ENCODE results near the gene ANKRD23. TPM values are rescaled to one million over a fixed set of nuclear protein-coding genes. Genes with fewer than 3 reads are reported as not detected.
"Not testable (repeated sequence)": the region's sequence is repeated elsewhere in the genome, so short reads cannot be mapped to it uniquely, and the experiment has no call there.

ANKRD23 gene
- total RNA-seq, 1 donor from 2014 or later, result 4.4 TPM

- ATAC-seq, result peak; percentile 58
- DNase-seq (ENCODE audit: low spot score), result peak; percentile 93
These were observed 24.5 kb downstream of the ANKRD23 start for GRCh38 chr2:96819128-96819875.

GRCh38 chr2:96817882-96818281, 25.9 kb downstream of the ANKRD23 start:
- DNase-seq (ENCODE audit: low spot score), result no peak
- no peak for ATAC-seq

DNA sequence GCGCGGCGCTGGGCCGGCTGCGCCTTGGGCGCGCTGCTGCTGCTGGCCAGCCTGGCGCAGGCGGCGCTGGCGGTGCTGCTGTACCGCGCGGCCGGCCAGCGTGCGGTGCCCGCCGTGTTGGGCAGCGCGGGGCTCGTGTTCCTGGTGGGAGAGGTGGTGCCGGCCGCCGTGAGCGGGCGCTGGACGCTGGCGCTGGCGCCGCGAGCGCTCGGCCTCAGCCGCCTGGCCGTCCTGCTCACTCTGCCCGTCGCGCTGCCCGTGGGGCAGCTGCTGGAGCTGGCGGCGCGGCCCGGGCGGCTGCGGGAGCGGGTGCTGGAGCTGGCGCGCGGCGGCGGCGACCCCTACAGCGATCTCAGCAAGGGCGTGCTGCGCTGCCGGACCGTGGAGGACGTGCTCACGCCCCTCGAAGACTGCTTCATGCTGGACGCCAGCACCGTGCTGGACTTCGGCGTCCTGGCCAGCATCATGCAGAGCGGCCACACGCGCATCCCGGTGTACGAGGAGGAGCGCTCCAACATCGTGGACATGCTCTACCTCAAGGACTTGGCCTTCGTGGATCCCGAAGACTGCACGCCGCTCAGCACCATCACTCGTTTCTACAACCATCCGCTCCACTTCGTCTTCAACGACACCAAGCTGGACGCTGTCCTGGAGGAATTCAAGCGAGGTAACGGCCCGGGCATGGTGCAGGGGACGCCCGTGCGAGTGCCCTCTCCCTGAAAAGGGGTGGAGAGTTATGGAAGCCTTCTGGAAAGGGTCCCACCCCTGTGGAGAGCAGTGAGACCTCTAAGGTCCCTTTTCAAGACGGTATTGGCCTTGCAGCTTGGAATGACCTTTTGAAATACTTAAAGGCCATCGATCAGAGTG, 26.8 kb downstream of the ANKRD23 start:
- ATAC-seq (no peak), DNase-seq (ENCODE audit: low spot score) (no peak)

DNA sequence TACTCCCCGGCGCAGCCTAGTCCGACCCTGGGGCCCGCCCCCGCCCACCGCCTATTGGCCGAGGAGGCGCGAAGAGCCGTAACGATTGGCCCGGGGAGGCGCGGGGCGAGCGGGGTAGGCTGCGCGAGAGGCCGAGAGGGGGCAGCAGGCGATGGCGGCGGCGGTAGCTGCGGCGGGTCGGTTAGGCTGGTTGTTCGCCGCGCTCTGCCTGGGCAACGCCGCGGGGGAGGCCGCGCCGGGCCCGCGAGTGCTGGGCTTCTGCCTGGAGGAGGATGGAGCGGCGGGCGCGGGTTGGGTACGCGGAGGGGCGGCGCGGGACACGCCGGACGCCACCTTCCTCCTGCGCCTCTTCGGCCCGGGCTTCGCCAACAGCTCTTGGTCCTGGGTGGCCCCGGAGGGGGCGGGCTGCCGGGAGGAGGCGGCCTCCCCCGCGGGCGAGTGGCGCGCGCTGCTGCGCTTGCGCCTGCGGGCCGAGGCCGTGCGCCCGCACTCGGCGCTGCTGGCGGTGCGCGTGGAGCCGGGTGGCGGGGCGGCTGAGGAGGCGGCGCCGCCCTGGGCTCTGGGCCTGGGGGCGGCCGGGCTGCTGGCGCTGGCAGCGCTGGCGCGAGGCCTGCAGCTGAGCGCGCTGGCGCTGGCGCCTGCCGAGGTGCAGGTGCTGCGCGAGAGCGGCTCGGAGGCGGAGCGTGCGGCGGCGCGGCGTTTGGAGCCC, 27.5 kb downstream of the ANKRD23 start, which contains the start of gene CNNM3:
CNNM3 (plus strand) TSS at position 142 of the 709 bp plus-strand sequence; CDS start at position 152, 10 bp downstream.
- DNase-seq (ENCODE audit: low spot score) (peak; percentile 99), ATAC-seq (peak; percentile 80)

DNA sequence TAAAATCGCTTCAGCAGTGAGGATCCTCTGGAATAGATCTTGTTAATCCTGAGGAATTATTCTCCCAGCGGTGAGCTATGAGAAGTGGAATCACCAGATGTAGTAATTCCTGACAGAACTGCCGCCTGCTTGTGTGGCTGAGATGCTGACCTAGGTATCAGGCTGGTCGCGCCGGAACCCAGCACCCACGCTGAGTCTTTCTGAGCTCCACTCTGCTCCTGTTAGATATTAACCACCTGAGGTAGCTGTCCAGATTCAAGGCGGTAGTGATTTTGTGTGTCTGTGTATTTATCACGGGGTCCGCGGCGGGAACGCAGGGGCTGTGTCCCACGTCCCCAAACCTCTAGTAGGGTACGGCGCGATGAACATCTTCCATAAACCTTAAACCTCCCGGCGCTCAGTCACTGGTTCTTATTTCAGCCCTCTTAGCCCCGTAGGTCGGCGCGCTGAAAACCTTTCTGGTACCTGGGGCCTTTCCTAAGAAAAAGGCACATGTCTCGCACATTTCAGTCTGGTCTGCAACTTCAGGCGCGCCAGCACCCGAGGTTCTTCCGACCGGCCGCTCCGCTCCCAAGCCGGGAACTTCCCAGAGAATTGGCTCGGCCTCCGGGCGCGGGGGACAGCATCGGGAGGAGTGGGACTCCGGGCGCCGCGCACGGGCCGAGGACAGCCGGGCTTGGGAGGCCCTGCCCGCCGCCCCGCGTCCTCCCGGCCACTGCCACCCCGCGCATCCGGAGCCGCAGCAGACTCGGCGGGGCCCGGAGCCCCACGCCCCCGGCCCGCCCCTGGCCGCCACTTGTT, 28.3 kb downstream of the ANKRD23 start:
- DNase-seq (ENCODE audit: low spot score) (no peak), ATAC-seq (peak; percentile 26)

- ATAC-seq, result no peak
These were observed 30.2 kb downstream of the ANKRD23 start for GRCh38 chr2:96813656-96814055.

DNA sequence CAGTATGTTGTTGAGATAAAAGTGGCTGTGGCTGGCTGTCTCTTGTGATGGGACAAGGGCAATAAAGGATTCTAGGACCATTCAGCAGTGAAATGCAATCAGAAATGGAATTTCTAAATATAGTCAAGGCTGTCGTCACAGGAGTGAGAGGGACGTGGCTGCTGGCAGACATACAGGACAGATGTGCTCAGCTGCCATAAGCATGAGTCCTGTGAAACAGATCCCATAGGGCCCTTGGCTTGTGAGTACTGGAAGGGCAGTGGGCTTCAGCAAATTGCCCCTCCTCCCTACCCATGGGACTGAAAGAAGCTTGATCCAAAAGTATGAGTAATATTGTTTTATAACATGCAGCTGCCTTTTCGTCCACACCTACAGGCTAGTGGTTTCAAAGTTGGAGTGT, 31.9 kb downstream of the ANKRD23 start:
- ATAC-seq, result no peak
- DNase-seq (ENCODE audit: low spot score), result no peak

More at GRCh38 chr2:96813656-96814055, 30.2 kb downstream of the ANKRD23 start:
- DNase-seq (ENCODE audit: low spot score), result no peak

GRCh38 chr2:96810783-96811192, 33.0 kb downstream of the ANKRD23 start:
- peak; percentile 58 for ATAC-seq

DNA sequence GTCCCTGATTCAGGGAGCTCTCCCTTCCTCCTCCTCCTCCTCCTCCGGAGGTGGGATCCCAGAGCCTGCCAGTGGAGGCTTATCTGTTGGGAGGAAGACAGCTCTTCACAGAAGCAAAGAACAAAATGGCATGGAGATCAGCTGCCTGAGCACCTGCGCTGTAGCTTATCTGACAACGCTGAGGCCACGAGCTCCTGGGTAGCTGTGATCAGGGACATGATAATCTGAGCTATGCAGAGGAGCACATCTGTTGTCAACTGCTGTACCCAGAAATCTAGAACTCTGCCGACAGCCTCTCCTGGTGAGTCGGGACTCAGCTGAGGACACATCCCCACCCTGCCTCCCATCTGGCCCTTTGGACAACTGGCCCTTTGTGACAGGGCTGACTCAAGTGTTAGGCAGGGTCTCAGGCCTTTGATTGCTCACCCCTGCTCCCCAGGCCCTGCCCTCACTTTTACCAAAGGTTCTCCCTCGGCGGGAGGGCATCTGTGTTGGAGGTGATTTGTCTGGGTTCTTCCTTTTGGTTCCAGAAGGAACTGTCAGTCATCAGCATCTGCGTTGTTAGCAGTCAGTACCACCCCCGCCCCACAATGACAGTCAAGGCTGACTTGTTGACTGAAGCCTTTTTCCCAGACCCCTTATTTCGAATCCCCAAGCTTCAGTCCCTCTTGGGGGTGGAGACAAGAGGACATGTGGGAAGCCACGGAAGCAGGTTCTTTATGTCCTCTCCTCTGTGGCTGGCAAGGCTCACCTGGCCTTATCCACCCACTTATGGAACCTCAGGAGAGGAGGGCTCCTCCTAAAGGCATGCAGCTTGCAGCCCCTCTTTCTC, 33.7 kb downstream of the ANKRD23 start:
- ATAC-seq, result no peak
- DNase-seq (ENCODE audit: low spot score), result no peak

More at GRCh38 chr2:96810783-96811192, 33.0 kb downstream of the ANKRD23 start:
- no peak for DNase-seq (ENCODE audit: low spot score)

- DNase-seq (ENCODE audit: low spot score) (no peak), ATAC-seq (no peak)
These were observed 34.5 kb downstream of the ANKRD23 start for GRCh38 chr2:96809216-96809882.

GRCh38 chr2:96808176-96808837, 35.5 kb downstream of the ANKRD23 start:
- ATAC-seq, result peak; percentile 37

DNA sequence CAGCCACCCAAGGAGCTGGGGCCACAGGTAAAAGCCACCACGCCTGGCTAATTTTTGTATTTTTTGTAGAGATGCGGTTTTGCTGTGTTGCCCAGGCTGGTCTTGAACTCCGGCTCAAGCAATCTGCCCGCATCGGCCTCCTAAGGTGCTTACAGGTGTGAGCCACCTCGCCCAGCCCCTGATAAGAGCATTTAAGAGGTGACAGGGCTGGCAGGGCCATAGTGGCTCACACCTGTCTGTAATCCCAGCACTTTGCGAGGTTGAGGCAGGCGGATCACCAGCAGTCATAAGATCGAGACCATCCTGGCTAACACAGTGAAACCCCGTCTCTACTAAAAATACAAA, 36.7 kb downstream of the ANKRD23 start:
- ATAC-seq (no peak), DNase-seq (ENCODE audit: low spot score) (no peak)

More at GRCh38 chr2:96808176-96808837, 35.5 kb downstream of the ANKRD23 start:
- no peak for DNase-seq (ENCODE audit: low spot score)

DNA sequence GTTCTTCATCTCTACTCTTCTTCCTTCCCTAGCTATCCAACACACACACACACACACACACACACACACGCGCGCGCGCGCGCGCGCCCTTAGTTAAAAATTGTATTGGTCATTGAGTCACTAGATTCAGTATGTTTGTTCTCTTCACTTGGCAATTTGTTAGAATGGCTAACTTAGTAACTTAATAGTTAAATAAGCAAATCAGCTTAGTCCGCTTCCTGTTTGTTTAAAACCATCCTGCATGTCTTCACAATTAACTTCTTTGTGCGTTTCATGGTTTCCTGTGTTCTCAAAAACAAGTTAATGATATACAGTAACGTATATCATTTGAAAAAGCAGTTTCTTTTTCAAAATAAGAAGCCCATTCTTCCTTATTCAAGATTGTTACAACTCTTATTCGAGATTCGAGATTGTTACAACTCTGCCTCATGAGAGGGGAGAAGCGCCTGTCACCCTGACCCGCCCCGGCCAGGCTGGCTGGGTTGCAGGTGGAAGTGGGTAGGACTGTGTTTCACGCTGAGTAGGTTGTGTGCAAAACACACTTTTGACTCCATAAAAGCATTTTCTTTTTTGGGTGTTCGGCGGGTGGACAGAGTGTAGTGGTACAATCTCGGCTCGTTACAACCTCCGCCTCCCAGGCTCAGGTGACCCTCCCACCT, 37.2 kb downstream of the ANKRD23 start:
- ATAC-seq (no peak), DNase-seq (ENCODE audit: low spot score) (no peak)

- ATAC-seq; DNase-seq (ENCODE audit: low spot score): not testable (repeated sequence)
These were observed 37.9 kb downstream of the ANKRD23 start for GRCh38 chr2:96805946-96806345.

GRCh38 chr2:96804986-96805385, 38.8 kb downstream of the ANKRD23 start:
- ATAC-seq (no peak), DNase-seq (ENCODE audit: low spot score) (no peak)

GRCh38 chr2:96802721-96803120, 41.1 kb downstream of the ANKRD23 start:
- DNase-seq (ENCODE audit: low spot score) (no peak), ATAC-seq (no peak)

GRCh38 chr2:96801786-96802595, 41.8 kb downstream of the ANKRD23 start:
- no peak for DNase-seq (ENCODE audit: low spot score)
- ATAC-seq, result no peak
